ENCODE results near the gene IQSEC1.

DNA sequence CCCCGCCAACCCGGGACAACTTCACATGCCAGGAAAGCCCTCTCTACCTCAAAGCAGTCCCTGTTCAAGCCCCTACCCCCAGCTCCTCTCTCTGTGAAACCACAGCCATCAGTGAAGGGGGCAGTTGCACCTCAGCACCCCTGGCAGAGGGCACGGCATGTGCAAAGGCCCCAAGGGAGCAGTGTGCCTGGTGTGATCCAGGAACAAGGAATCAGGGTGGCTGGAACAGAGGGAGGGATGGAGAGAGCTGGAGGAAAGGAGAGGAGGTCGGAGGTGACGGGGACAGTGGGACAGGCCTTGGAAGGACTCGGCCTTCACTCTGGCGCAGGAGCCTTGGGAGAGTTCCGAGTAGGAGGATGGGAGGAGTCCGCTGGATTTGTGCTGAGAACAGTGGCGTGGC lies 26.5 kb upstream of the IQSEC1 start:
- TF ChIP-seq SIN3A (conservative IDR thresholded peaks at IDR 0.05 in 1 of 2, IDR thresholded peaks at IDR 0.05 in 1 of 2; ENCODE audit: low read depth in 1 of 2, low read length in 2 of 2) = no peak
- no peak for TF ChIP-seq MAFK (IDR thresholded peaks at IDR 0.05; ENCODE audit: low read depth, low read length)
- TF ChIP-seq, protein P1, sequence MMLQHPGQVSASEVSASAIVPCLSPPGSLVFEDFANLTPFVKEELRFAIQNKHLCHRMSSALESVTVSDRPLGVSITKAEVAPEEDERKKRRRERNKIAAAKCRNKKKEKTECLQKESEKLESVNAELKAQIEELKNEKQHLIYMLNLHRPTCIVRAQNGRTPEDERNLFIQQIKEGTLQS (IDR thresholded peaks at IDR 0.05; ENCODE audit: insufficient read depth, low read depth, low read length) = no peak
